Eye (tissue), 1 donor: ENCODE measurements around the gene PDCD6IP.
"Not testable (repeated sequence)": the region's sequence is repeated elsewhere in the genome, so short reads cannot be mapped to it uniquely, and the experiment has no call there.

Experiments used
- DNase-seq: peaks from one replicate; pipeline ENCODE4 v3.0.0-alpha.2; 2015

Gene PDCD6IP

GRCh38 chr3:33798418-33799201 lies at the start of gene PDCD6IP:
Gene PDCD6IP, plus strand, starts transcription at chr3:33798630. Its CDS starts 99 bp downstream, at chr3:33798729.
- peak; percentile 96 for DNase-seq

- DNase-seq, result no peak
These were observed 48.8 kb upstream of the PDCD6IP start for GRCh38 chr3:33749546-33750210.

- no peak for DNase-seq
These were observed 48.2 kb upstream of the PDCD6IP start for GRCh38 chr3:33750211-33750548.

- no peak for DNase-seq
These were observed 47.1 kb upstream of the PDCD6IP start for GRCh38 chr3:33751336-33751735.

- DNase-seq, result not testable (repeated sequence)
These were observed 44.0 kb upstream of the PDCD6IP start for GRCh38 chr3:33754391-33754790.

- no peak for DNase-seq
These were observed 40.1 kb upstream of the PDCD6IP start for GRCh38 chr3:33758281-33758680.

GRCh38 chr3:33758864-33759263 lies 39.6 kb upstream of the PDCD6IP start:
- DNase-seq, result no peak

- DNase-seq, result no peak
These were observed 29.7 kb upstream of the PDCD6IP start for GRCh38 chr3:33768578-33769330.

GRCh38 chr3:33773637-33774036 lies 24.8 kb upstream of the PDCD6IP start:
- DNase-seq, result no peak

- no peak for DNase-seq
These were observed 23.1 kb upstream of the PDCD6IP start for GRCh38 chr3:33775363-33775762.

- no peak for DNase-seq
These were observed 20.4 kb upstream of the PDCD6IP start for GRCh38 chr3:33777996-33778395.

GRCh38 chr3:33779751-33780150 lies 18.7 kb upstream of the PDCD6IP start:
- DNase-seq, result no peak

GRCh38 chr3:33781413-33781812 lies 17.0 kb upstream of the PDCD6IP start:
- DNase-seq, result not testable (repeated sequence)

- DNase-seq, result no peak
These were observed 11.7 kb upstream of the PDCD6IP start for GRCh38 chr3:33786565-33787327.

- DNase-seq, result peak; percentile 85
These were observed 11.0 kb upstream of the PDCD6IP start for GRCh38 chr3:33787328-33788009.

GRCh38 chr3:33789183-33789954 lies 9.1 kb upstream of the PDCD6IP start:
- no peak for DNase-seq

GRCh38 chr3:33790091-33790490 lies 8.3 kb upstream of the PDCD6IP start:
- DNase-seq, result no peak

GRCh38 chr3:33791477-33792166 lies 6.8 kb upstream of the PDCD6IP start:
- no peak for DNase-seq

- DNase-seq, result no peak
These were observed 6.1 kb upstream of the PDCD6IP start for GRCh38 chr3:33792167-33792892.

- no peak for DNase-seq
These were observed 3.3 kb upstream of the PDCD6IP start for GRCh38 chr3:33795131-33795530.
